K562 (cell line): ENCODE results near the gene CCNYL1. TPM values are rescaled to one million over a fixed set of nuclear protein-coding genes. Genes with fewer than 3 reads are reported as not detected.

ENCODE experiments used
- ATAC-seq: fragments of 200-7000 bp; cut with Tn5 transposase; 3 replicates; pipeline ENCODE4 v1.9.1; 2020; ENCODE audit warnings: moderate library complexity
- BruUV-seq: library from RNA; stranded (reverse); fragments of 400-500 nt; replicated peaks from 2 replicates; lab custom pipeline; 2021; lab: Mats Ljungman, UMichigan
- CTCF ChIA-PET: fragments of 300-600 bp; formaldehyde crosslinking; extraction: SDS; loops from one replicate; lab custom pipeline; 2021; ENCODE audit warnings: low intra/inter-chr PET ratio; lab: Yijun Ruan, JAX
- POLR2A ChIA-PET: fragments of 300-600, 350-650 bp; sonication (Branson Sonifier 250); formaldehyde crosslinking; extraction: SDS; loops from one replicate; lab custom pipeline; 2021; ENCODE audit warnings: antibody characterized with exemption, inconsistent platforms; lab: Yijun Ruan, JAX
- DNase-seq, 4 experiments: peaks; one replicate each; pipeline versions ENCODE4 v3.0.0 to v3.0.0-alpha.2; 2011 to 2018; ENCODE audit warnings: low spot score in 3 of 4, mixed read lengths in 3 of 4; ENCODE audit errors: extremely low read depth in 1 of 4
- FAIRE-seq: peaks from 2 replicates; lab custom pipeline; 2011; peaks lifted over from hg19 to GRCh38; lab: Jason Lieb, UNC
- H2AFZ ChIP-seq: 2 replicates; pipeline ENCODE4 v1.6.0; 2011; ENCODE audit warnings: low read depth, low read length, control low read depth, inconsistent platforms
- H3K27ac ChIP-seq: fragments of 200-600 bp; 3 replicates; pipeline ENCODE4 v1.8.0; 2011; ENCODE audit warnings: low read depth, mild to moderate bottlenecking, control low read depth, inconsistent platforms, low read length, moderate library complexity, mixed read lengths; ENCODE audit errors: extremely low read depth
- H3K27me3 ChIP-seq, 2 experiments: fragments of 300-600 bp in 1 of 2; 2 replicates in 1 of 2; 3 replicates in 1 of 2; pipeline versions ENCODE4 v1.6.0 to v1.8.0; 2011; ENCODE audit warnings: inconsistent platforms in 2 of 2, low read length in 2 of 2, mild to moderate bottlenecking in 1 of 2, mixed read lengths in 1 of 2, moderate library complexity in 1 of 2; ENCODE audit not compliant: control insufficient read depth in 2 of 2, insufficient read depth in 2 of 2
- H3K36me3 ChIP-seq: fragments of 300-600 bp; 3 replicates; pipeline ENCODE4 v1.8.0; 2011; ENCODE audit warnings: mild to moderate bottlenecking, low read length, inconsistent platforms; ENCODE audit not compliant: control insufficient read depth, insufficient read depth
- H3K4me1 ChIP-seq, 2 experiments: fragments of 200-600 bp in 1 of 2; replicated peaks in 1 of 2; 2 replicates in 1 of 2; 3 replicates in 1 of 2; pipeline versions ENCODE4 v1.5.1 to v1.8.0; 2011; ENCODE audit warnings: inconsistent platforms in 2 of 2, low read length in 2 of 2, mild to moderate bottlenecking in 1 of 2, mixed read lengths in 1 of 2, moderate library complexity in 1 of 2; ENCODE audit not compliant: control insufficient read depth in 2 of 2, insufficient read depth in 2 of 2
- H3K4me2 ChIP-seq: 2 replicates; pipeline ENCODE4 v1.6.1; 2011; ENCODE audit warnings: low read length, control low read depth, inconsistent platforms, mixed read lengths; ENCODE audit not compliant: insufficient read depth
- H3K4me3 ChIP-seq: fragments of 200-600 bp; sonication (generic), shearing (Covaris generic); 2 replicates; pipeline ENCODE4 v1.5.1; 2016; ENCODE audit warnings: control low read depth, inconsistent platforms
- H3K79me2 ChIP-seq: fragments of 200-600 bp; 3 replicates; pipeline ENCODE4 v1.8.0; 2011; ENCODE audit warnings: low read length, inconsistent platforms; ENCODE audit not compliant: control insufficient read depth, insufficient read depth
- H3K9ac ChIP-seq, 2 experiments: 2 replicates each; pipeline versions ENCODE4 v1.6.0 to v1.6.1; 2011; ENCODE audit warnings: low read depth in 2 of 2, low read length in 2 of 2, control low read depth in 1 of 2, inconsistent platforms in 1 of 2, mild to moderate bottlenecking in 1 of 2, mixed read lengths in 1 of 2; ENCODE audit not compliant: insufficient read depth in 1 of 2
- H3K9me1 ChIP-seq: one replicate; pipeline ENCODE4 v1.6.0; 2011; ENCODE audit warnings: inconsistent platforms, mild to moderate bottlenecking, low read length, moderate library complexity; ENCODE audit not compliant: control insufficient read depth, insufficient read depth
- H3K9me3 ChIP-seq: replicated peaks from 2 replicates; pipeline ENCODE4 v1.5.1; 2011; ENCODE audit warnings: low read depth, low read length, inconsistent platforms; ENCODE audit not compliant: control insufficient read depth, insufficient read depth
- H4K20me1 ChIP-seq: replicated peaks from 2 replicates; pipeline ENCODE4 v1.6.1; 2011; ENCODE audit warnings: low read length, inconsistent platforms, mixed read lengths; ENCODE audit not compliant: control insufficient read depth, insufficient read depth
- NELFE ChIP-seq: IDR thresholded peaks from 2 replicates; pipeline ENCODE4 v1.6.1; 2011; ENCODE audit warnings: mild to moderate bottlenecking; ENCODE audit not compliant: insufficient read depth, insufficient read length
- ZBTB33 ChIP-seq: sonication (generic); formaldehyde crosslinking; IDR thresholded peaks from 2 replicates; pipeline ENCODE4 v1.8.1; 2023; ENCODE audit warnings: mild to moderate bottlenecking, missing genetic modification reagents
- ZNF121 ChIP-seq: sonication (generic); formaldehyde crosslinking; conservative IDR thresholded peaks from 2 replicates; pipeline ENCODE4 v1.8.0; 2022; ENCODE audit warnings: missing genetic modification reagents
- WGBS: fragments of 100-300 bp; shearing (Covaris generic); methylation state at CpG from one replicate; pipeline ENCODE4 v1.1.6; 2016; ENCODE audit warnings: low coverage, mixed read lengths; ENCODE audit not compliant: insufficient coverage; ENCODE audit errors: missing lambda C conversion rate; 5-methylcytosine and 5-hydroxymethylcytosine counted together
- in situ Hi-C: fragments of 300-500 bp; cut with MboI; formaldehyde crosslinking; loops from 4 replicates; pipeline ENCODE4 v1.15.0; 2018; ENCODE audit warnings: inconsistent platforms, mixed read lengths
- intact Hi-C: fragments of 100-400 bp; cut with micrococcal nuclease; formaldehyde crosslinking; loops from 2 replicates; pipeline ENCODE4 v1.14.2; 2022
- polyA plus RNA-seq, 8 experiments: library from polyadenylated mRNA; depleted of rRNA in 4 of 8; stranded (reverse) in 5 of 8; unstranded in 3 of 8; fragments of >200 nt; fragmentation: Nextera tagmentation in 2 of 8; fragmentation: Illumina TruSeq in 1 of 8; extraction: Ambion mirVana in 2 of 8; extraction: Trizol in 1 of 8; gene quantifications; 2 replicates each; pipeline versions ENCODE4 v1.2.1 to v1.2.3, GENCODE V29; 2011 to 2014; ENCODE audit warnings: inconsistent platforms in 1 of 8, missing spikeins in 1 of 8
- total RNA-seq, 7 experiments: library from RNA; depleted of rRNA in 6 of 7; stranded (reverse); fragments of >200 nt in 6 of 7; fragmentation: Illumina TruSeq in 2 of 7; extraction: Trizol in 2 of 7; gene quantifications; 2 replicates each; pipeline versions ENCODE4 v1.2.1 to v1.2.3, GENCODE V29; 2011 to 2021; ENCODE audit warnings: low replicate concordance in 1 of 7
- TF ChIP-seq, protein P1 (sequence below): IDR thresholded peaks from 2 replicates; pipeline ENCODE4 v1.6.1; 2011; ENCODE audit not compliant: insufficient read length; ENCODE audit errors: extremely low read depth

The CCNYL1 gene
- total and polyA plus RNA-seq, 9 of the 15 experiments (the other 6 are each of a cell fraction or from before 2014, with no cell fraction given), result 1.9 to 7.5 (median 4.7) TPM

DNA sequence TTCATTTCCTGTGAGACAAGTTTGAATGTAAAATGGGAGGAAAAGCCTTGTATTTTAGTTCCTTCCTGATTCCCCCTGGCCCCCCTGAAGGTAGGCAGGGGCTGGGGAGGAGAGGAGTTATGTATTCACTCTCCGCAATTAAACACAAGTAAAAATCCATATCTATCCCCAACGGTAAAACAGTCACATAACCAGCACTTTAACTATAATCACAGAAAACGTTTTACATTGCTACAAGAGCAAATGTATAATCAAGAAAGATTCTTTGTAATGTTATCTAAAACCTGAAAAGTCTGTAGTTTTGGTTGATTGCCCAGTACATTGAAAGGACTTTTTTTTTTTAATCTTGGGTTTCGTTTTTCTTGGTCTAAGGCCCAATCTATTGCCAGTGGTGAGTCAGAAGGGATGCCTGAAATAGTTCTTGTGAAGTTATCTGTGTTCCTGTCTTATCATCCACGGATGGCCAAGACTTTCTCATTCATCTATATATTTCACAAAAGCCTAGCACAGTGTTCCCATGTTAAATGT lies 34.5 kb upstream of the CCNYL1 start (continued):
- no peak for TF ChIP-seq ZNF121 (CRISPR knock-in tag)

- no peak overlapping the region for H3K4me3 ChIP-seq
- H4K20me1 ChIP-seq, result no peaks in the 10 kb centered on the region
- 95% methylated on average over 3 of the region's 52 CpGs for WGBS
- no peak overlapping the region for H3K27ac ChIP-seq
- no peaks in the 10 kb centered on the region for H3K27me3 ChIP-seq
- no peak for FAIRE-seq
- no peak for DNase-seq
- POLR2A ChIA-PET, result interaction anchor here (0.6 kb wide), 1 partner anchor 13 kb away, joined by 3 read pairs; no protein-coding TSS in a partner anchor
- no peak overlapping the region for H2AFZ ChIP-seq
- BruUV-seq, result no TSS peak
- CTCF ChIA-PET, result no interaction called here
- H3K4me1 ChIP-seq, result peaks cover 0 to 2% of the 10 kb centered on the region in 2 experiments; a peak in 1 of 5 replicates
- H3K36me3 ChIP-seq, result no peaks in the 10 kb centered on the region
- intact Hi-C loops, result no loop called here
- H3K79me2 ChIP-seq, result no peaks in the 10 kb centered on the region
- H3K4me2 ChIP-seq, result no peak overlapping the region
- no peaks in the 10 kb centered on the region for H3K9me3 ChIP-seq
- in situ Hi-C loops, result no loop called here
- TF ChIP-seq NELFE (no peak), ZBTB33 (CRISPR knock-in tag) (peak; percentile 41; the same call in 1 of the 2 replicates)
- TF ChIP-seq, protein P1, sequence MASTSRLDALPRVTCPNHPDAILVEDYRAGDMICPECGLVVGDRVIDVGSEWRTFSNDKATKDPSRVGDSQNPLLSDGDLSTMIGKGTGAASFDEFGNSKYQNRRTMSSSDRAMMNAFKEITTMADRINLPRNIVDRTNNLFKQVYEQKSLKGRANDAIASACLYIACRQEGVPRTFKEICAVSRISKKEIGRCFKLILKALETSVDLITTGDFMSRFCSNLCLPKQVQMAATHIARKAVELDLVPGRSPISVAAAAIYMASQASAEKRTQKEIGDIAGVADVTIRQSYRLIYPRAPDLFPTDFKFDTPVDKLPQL, result no peak
- H3K9me1 ChIP-seq, result no peaks in the 10 kb centered on the region
- ATAC-seq, result no peak
- H3K9ac ChIP-seq, result no peak overlapping the region
Observed at GRCh38 chr2:207681431-207681830, 30.0 kb upstream of the CCNYL1 start.
